ENCODE results near the gene ADCY5.

ADCY5 gene

DNA sequence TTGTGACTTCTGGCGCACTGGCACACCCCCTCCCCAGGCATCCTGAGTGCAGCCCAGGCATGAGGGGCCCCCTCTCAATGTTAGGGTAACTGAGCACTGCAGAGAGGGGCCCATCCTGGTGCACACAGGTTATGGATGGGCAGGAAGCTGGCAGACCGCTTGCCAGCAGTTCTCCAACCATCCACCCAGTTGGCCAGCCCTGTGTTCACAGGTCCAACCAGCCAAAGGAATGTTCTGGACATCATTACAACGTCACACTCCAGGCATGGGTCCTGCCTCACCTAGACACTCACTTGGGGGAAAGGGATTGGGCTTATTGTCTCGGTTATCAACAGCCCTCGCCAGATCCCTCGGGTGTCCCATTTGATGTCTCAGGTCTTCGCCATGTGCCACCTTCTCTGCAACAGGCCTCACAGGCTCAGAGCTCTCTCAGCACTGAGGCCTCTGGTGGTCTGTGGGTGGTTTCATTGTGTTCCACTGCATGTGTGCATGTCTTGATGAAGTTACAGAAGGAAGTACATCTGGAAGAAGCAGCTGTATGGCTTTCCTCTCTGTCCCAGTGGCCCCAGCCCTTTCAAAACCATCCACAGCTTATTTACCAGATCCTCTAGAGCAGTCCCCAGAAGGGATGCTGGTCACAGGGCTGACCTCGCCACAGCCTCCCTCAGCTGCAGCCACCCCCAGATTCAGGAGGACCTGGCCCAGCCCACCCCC, 23.7 kb downstream of the ADCY5 start:
- no peak for DNase-seq

DNA sequence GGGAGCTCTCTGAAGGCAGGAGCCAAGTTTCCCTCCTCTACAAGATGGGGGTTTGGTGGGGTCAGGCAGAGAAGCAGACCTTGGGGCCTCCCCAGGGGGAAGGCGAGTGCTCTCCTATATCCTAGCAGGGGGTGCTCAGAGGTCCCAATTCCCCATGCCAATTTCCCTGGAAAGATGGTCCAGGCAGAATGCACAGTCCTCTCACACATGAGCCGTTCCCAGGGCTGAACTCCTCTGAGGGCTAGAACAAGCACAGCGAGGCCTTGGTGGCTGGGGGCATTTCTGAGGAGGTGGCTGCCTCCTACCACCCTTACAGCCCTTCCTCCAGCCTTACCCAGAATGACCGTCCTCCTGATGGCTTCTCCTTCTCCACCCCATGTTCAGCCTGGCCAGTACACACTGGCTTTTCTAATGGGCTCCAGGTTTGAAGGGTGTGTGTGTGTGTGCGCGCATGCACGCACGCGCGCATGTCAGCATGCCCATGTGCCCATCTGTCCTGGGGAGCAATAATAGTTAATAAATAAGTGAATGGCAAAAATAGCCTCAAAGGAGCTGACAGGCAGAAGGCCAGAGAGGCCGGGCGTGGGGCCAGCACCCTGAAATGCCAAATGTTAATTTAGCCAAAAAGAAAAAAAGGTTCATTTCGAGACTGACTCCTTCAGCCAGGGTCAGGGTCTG, 24.4 kb downstream of the ADCY5 start:
- no peak for DNase-seq

DNA sequence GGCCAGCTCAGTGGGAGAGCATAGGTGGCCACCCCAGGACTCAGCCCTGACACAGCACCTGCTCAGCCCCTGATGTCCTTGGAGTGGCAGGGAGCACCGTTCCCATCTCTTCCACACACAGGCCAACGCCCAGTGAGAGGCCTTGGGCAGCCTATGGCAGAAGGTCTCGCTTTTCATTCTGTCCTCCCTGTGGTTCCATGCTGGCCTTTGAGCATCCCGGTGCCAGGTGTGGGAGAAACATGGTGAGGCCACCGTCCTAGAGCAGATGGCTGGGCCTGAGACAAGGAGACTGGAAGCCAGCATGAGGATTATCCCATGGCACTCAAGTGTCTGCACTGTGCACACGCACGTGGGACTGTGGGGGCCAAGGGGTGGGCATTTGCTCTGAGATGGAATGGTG, 25.1 kb downstream of the ADCY5 start:
- no peak for DNase-seq

- no peak for DNase-seq
Measured at GRCh38 chr3:123423031-123423430, 25.9 kb downstream of the ADCY5 start.

DNA sequence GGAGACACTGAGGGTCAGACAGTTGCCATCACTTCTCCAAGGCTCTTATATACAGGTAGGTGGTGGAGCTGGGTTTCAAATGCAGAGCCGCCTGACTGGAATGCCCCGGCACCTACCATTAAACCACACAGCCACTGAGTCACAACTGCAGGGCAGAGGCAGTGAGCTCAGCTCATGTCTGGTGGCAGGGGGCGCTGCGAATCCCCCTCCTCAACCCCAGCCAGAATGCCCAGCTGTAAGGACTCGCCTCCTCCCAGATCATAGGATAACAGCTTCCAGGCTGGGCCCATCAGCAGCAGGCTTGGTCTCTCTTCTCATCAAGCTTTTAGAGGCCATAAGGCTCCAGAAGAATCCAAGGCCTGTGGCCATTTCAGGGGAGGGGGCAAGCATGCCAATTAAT, 26.4 kb downstream of the ADCY5 start:
- no peak for DNase-seq

DNA sequence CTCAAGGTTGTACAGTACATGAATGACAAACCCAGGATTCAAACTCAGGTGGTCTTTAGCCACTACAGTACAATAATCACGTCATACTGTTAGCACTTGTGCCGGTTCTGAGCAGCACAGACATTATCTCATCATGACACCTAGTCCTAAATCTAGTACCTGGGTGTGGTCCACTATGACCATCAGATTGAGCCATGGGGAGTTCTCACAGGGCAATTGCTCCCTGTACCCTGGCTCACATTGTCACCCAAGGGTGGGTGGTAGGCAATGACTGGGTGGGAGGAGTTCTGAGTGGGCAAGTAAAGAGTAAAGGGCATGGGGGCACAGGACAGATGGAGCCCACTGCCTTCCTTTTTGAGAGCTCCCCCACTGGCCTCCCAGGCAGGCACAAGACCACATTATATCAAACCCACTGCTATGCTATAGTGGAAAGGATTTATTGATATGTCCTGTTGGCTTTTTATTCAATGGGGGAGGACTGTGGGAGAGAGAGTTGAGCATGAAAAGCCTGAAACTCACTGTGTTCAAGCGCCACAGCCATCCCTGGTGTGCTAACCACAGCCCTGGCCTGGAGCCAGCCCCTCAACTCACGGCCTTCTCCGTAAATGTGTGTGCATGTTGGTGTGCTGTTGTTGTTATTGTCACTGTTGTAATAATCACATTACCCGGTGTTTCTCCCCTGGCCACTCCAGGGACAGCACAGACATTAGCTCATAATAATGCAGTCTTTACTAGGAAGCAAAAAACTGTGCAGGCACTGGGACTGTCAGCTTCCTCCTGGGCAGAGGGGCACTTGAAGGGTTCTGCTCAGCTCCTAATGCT, 27.3 kb downstream of the ADCY5 start:
- DNase-seq = no peak

DNA sequence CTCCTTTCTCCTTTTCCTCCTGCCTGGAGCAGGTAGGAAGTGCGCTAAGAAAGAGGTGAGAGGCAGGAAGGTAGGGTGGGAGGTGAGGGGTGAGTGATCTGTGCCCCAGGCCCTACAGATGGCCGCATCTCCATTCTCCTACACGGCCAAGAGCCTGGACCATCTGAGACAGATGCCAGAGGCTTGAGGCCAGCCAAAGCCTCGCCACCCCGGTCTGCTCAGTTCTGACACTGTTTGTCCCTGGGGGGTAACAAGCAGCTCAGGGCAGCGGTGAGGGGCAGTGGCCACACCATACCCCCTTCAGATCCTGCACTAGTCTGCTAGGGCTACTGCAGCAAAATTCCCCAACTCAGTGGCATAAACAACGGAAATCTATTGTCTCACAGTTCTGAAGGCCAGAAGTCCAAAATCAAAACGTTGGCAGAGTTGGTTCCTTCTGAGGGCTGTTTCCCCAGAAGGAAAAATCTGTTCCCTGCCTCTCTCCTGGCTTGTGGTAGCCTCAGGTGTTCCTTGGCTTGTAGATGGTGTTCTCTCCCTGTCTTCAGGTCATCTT, 28.4 kb downstream of the ADCY5 start:
- no peak for DNase-seq

- DNase-seq = no peak
Measured at GRCh38 chr3:123419850-123420297, 29.0 kb downstream of the ADCY5 start.

GRCh38 chr3:123419181-123419849, 29.6 kb downstream of the ADCY5 start:
- DNase-seq = no peak

GRCh38 chr3:123416647-123417046, 32.2 kb downstream of the ADCY5 start:
- DNase-seq = no peak

DNA sequence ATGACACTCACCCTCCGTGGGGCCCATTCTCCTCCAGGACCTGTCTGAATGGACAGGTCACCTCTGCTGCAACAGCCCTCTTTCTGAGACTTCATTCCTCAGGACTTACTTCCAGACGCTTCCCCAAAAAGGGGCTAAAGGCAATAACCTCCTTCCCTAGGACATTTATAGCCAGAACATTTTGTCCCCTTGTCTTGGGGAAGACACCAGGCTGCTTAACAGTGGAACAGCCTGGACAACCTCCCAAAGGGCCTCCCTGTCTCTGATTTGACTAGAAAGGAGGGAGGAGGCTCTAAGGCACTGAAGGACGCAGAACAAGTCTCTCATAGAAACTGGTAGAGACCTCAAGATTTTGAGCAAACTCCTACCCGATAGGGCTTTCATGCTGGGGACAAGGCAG, 32.7 kb downstream of the ADCY5 start:
- no peak for DNase-seq

- DNase-seq = no peak
Measured at GRCh38 chr3:123414973-123415775, 33.7 kb downstream of the ADCY5 start.

DNA sequence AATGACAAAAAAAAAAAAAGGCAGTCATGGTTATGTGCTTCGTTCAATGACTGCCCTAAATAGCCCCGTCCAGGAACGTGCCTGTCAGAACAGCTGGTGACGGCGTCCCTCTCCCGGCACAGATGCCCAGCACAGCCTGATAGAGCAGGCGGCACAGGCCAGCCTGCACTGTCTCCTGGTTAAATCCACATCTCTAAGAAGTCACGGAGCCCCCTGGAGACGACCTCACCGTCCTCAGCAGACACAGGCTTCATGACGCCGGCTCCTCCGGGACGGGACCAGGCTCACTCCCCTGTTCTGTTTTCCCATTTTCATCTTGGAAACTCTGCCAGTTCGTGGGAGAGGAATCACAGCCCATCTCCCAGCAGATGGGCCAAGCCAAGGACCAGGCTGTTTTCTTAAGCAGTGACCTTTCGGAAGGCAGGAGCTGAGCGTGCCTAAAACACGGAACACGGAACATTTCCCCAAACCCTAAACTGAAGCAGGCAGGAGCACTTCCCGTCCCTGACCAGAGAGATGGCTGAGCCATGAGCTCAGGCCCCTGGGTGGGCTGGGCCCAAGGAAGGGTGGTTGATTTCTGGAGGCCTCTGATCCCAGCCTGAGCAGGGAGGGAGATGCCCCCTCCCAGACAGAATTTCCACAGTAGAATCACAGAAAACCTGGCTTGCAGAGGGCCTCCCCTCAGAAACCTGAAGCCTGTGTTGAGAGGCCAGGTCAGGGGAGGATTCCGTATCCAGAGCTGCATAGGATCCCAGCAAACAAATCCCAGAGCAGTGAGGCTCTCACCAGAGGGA, 35.9 kb downstream of the ADCY5 start:
- DNase-seq = no peak

- DNase-seq = no peak
Measured at GRCh38 chr3:123412076-123412475, 36.8 kb downstream of the ADCY5 start.

DNA sequence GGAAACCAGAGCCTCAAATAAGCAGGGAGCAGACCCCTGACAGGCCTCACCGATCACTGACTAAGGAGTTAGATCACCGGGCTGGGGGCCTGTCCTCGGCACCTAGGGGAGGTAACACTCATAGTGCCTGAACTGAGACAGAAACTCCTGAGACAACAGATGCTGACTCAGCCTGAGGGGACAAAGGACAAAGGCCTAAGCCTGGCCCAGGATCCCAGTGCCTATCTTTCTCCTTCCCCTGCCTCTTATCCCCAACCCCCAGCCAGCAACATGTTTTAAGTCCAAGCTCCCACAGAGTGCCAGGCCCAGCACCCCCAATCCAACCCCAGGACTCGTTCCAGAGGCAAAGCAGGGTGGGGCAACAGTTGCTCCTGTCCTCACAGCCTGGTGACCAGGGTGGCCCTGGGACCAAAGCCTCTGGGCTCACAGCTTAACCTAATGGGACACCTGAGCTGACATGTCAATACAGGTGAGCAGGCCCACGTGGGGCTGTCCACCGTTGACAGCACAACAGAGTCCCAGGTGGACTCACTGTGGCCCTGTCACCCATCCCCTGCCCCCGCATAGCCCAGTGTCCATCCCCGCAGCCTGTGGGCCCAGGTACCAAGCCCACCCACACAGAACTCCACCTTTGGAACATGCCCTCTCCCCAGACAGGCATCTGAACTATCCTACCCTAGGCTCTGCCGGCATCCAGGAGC, 37.4 kb downstream of the ADCY5 start:
- DNase-seq = no peak

DNA sequence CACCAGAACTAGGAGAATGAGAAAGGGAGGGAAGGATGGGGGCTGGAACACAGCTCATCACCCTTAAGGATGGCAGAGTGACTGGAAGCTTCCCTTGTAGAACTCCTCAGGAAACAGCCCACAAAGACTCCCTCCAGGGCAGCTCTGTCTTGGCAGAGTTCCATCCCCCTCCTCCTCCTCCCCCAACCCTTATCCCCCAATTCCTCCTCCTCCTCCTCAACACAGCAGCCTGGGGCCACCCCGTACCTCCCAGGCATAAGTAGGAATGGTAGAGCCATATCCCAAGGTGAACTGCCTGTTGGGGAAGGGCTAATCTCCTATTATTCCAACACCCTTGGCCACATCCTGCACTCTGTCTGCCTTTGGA, 38.8 kb downstream of the ADCY5 start:
- DNase-seq = no peak

- no peak for DNase-seq
Measured at GRCh38 chr3:123409443-123410148, 39.3 kb downstream of the ADCY5 start.

DNA sequence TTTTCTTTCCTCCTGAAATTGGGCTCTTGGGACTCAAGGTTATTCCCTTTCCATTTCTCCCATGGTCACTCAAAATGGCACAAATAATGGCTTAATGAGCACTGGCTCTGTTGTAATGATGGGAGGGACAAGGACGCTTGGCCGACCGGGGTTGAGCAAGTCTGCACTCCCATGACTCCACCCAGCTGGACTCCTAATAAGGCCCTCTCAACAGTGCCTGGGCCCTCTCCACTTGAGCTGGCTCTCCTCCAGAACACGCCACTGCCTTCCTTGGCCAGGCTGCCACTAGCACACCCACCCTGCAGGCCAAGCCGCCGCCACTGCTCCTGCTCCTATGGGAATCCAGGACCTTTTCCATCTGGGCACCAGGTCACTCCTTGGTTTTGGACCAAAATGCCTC, 42.3 kb downstream of the ADCY5 start:
- no peak for DNase-seq

DNA sequence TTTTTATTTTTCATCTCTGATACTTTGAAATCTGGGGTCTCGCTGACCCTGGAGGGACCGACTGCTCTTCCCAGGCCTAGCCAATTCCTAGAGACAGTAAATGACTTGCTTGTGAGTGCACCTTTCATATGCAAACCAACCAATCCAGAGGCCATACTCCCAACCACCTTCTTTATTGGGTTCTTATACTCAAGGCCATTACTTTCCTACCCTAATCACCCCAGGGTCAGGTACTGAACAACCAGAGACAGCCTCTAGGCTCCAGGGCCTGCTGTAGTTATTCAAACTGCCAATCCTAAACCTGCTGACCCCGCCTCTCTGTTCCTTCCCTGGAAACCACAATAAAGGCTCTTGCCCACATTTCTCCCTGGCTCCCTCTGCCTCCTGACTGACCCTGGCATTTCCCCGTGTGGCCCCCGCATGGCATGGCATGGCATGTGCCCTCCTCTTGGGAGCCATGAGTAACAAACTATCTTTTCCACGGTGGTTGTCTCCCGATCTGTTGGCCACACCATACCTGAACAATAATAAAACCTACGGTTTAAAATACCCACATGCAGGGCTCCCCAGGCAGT, 42.9 kb downstream of the ADCY5 start:
- no peak for DNase-seq

- no peak for DNase-seq
Measured at GRCh38 chr3:123405021-123405420, 43.9 kb downstream of the ADCY5 start.
